Left ventricle myocardium inferior (tissue), 1 donor: ENCODE data around the gene LELP1. TPM values are rescaled to one million over a fixed set of nuclear protein-coding genes. Genes with fewer than 3 reads are reported as not detected.

Source experiments
- DNase-seq: peaks from one replicate; pipeline ENCODE4 v3.0.0-alpha.2; 2020
- H3K27ac ChIP-seq: fragments of 200-600 bp; replicated peaks from 2 replicates; pipeline ENCODE4 v1.8.0; 2021
- H3K27me3 ChIP-seq: fragments of 200-600 bp; 2 replicates; pipeline ENCODE4 v1.8.0; 2021; ENCODE audit warnings: low read depth
- H3K36me3 ChIP-seq: fragments of 200-600 bp; 2 replicates; pipeline ENCODE4 v1.8.0; 2021
- H3K4me1 ChIP-seq: fragments of 200-600 bp; 2 replicates; pipeline ENCODE4 v1.8.0; 2021
- H3K4me3 ChIP-seq: fragments of 200-600 bp; 2 replicates; pipeline ENCODE4 v1.8.0; 2021; ENCODE audit warnings: mild to moderate bottlenecking, moderate library complexity
- H3K9me3 ChIP-seq: fragments of 200-600 bp; replicated peaks from 2 replicates; pipeline ENCODE4 v1.8.0; 2021
- CTCF ChIP-seq: fragments of 200-600 bp; IDR thresholded peaks from 2 replicates; pipeline ENCODE4 v1.8.0; 2021; ENCODE audit warnings: antibody characterized with exemption, mild to moderate bottlenecking, borderline replicate concordance
- intact Hi-C: fragments of 100-400 bp; cut with micrococcal nuclease; formaldehyde crosslinking; loops from one replicate; pipeline ENCODE4 v1.11.0; 2022
- total RNA-seq: library from RNA; stranded (reverse); fragmentation: NEBNext Ultra II Directional; extraction: Animal tissue kit (Norgen Biotek cat#: 25700); gene quantifications from one replicate; pipeline ENCODE4 v1.2.1, GENCODE V29; 2021
- donor health status: DM: no; HTN: yes; CAD: no; lungs with severe emphysema.

The LELP1 gene
- total RNA-seq, 1 donor from 2014 or later: not detected

- peaks cover 36% of the 10 kb centered on the region for H3K27me3 ChIP-seq
- no peak for DNase-seq
- intact Hi-C loops: no loop called here
- H3K9me3 ChIP-seq: no peaks in the 10 kb centered on the region
- no peaks in the 10 kb centered on the region for H3K4me1 ChIP-seq
- TF ChIP-seq CTCF: no peak
- H3K36me3 ChIP-seq: no peaks in the 10 kb centered on the region
- H3K4me3 ChIP-seq: no peak overlapping the region
- H3K27ac ChIP-seq: no peak overlapping the region
Observed at GRCh38 chr1:153238527-153238926, 35.3 kb downstream of the LELP1 start.

GRCh38 chr1:153242160-153242559 is 38.9 kb downstream of the LELP1 start:
- no peak for TF ChIP-seq CTCF
- intact Hi-C loops: no loop called here

GRCh38 chr1:153245466-153245865 is 42.2 kb downstream of the LELP1 start:
- DNase-seq: no peak
- no peak for TF ChIP-seq CTCF
- Histone ChIP-seq H3K36me3 (no peaks in the 10 kb centered on the region), H3K4me1 (no peaks in the 10 kb centered on the region), H3K4me3 (no peak overlapping the region), H3K27ac (no peak overlapping the region), H3K27me3 (peaks cover 60% of the 10 kb centered on the region), H3K9me3 (no peaks in the 10 kb centered on the region)
- intact Hi-C loops: no loop called here

More at GRCh38 chr1:153242160-153242559, 38.9 kb downstream of the LELP1 start:
- no peaks in the 10 kb centered on the region for H3K4me1 ChIP-seq
- H3K27me3 ChIP-seq: peaks cover 47% of the 10 kb centered on the region
- DNase-seq: no peak
- no peak overlapping the region for H3K27ac ChIP-seq
- H3K36me3 ChIP-seq: no peaks in the 10 kb centered on the region
- no peak overlapping the region for H3K4me3 ChIP-seq
- no peaks in the 10 kb centered on the region for H3K9me3 ChIP-seq

- Histone ChIP-seq H3K9me3 (no peaks in the 10 kb centered on the region), H3K27me3 (peaks cover 63% of the 10 kb centered on the region), H3K4me1 (no peaks in the 10 kb centered on the region), H3K27ac (no peak overlapping the region), H3K4me3 (no peak overlapping the region), H3K36me3 (no peaks in the 10 kb centered on the region)
- no peak for DNase-seq
- intact Hi-C loops: no loop called here
- no peak for TF ChIP-seq CTCF
Observed at GRCh38 chr1:153246018-153246417, 42.8 kb downstream of the LELP1 start.

GRCh38 chr1:153246825-153247224 is 43.6 kb downstream of the LELP1 start:
- Histone ChIP-seq H3K4me1 (no peaks in the 10 kb centered on the region), H3K4me3 (no peak overlapping the region), H3K9me3 (no peaks in the 10 kb centered on the region), H3K36me3 (no peaks in the 10 kb centered on the region), H3K27ac (no peak overlapping the region), H3K27me3 (peaks cover 69% of the 10 kb centered on the region)
- no peak for TF ChIP-seq CTCF
- no peak for DNase-seq
- intact Hi-C loops: no loop called here
